Occipital lobe (tissue), 2 donors: ENCODE data around the gene FILIP1. TPM values are rescaled to one million over a fixed set of nuclear protein-coding genes. Genes with fewer than 3 reads are reported as not detected.

Experiments used
- DNase-seq: peaks from one replicate; lab custom pipeline; 2025; lab: John Stamatoyannopoulos, UW
- total RNA-seq: library from RNA; depleted of rRNA; stranded (reverse); fragments of >200 nt; gene quantifications from one replicate; pipeline ENCODE4 v1.2.3, GENCODE V29; 2014

Gene FILIP1
- total RNA-seq, 1 donor from 2014 or later, result 4.5 TPM

GRCh38 chr6:75381877-75382633 is 111.5 kb downstream of the FILIP1 start:
- DNase-seq, result no peak

DNA sequence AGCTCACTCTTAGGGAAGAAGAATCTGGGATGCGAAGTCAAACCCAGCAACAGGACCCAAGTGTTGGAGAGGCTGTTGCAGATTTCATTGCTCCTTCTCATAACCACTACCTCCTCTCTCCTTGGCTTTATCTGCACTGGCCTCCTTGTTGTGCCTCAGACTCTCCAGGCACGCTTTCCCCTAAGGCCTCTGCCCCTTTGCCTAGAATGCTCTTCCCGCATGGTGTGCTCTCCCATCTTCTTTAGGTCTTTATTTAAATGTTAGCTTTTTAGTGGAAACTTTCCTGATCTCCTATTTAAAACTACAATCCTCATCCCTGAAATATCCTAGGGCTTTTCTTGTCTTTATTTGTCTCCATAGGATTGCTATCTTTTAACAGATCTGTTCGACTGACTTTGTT is 114.1 kb downstream of the FILIP1 start:
- no peak for DNase-seq

GRCh38 chr6:75378101-75378500 is 115.5 kb downstream of the FILIP1 start:
- DNase-seq, result no peak

GRCh38 chr6:75377386-75377785 is 116.2 kb downstream of the FILIP1 start:
- no peak for DNase-seq

- DNase-seq, result no peak
Observed at GRCh38 chr6:75376347-75377024, 117.1 kb downstream of the FILIP1 start.

GRCh38 chr6:75374961-75375400 is 118.6 kb downstream of the FILIP1 start:
- no peak for DNase-seq

DNA sequence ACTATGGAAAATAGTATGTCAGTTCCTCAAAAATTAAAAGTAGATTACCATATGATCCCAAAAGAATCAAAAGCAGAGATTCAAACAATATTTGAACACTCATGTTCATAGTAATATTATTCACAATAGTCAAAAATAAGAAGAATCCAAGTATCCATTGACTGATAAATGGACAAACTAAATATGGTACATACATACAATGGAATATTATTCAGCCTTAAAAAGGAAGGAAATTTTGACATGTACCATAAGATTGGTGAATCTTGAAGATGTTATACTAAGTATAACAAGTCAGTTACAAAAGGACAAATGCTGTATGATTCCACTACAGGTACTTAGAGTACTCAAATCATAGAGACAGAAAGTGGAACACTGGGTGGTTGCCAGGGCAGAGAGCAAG is 120.7 kb downstream of the FILIP1 start:
- DNase-seq, result no peak

DNA sequence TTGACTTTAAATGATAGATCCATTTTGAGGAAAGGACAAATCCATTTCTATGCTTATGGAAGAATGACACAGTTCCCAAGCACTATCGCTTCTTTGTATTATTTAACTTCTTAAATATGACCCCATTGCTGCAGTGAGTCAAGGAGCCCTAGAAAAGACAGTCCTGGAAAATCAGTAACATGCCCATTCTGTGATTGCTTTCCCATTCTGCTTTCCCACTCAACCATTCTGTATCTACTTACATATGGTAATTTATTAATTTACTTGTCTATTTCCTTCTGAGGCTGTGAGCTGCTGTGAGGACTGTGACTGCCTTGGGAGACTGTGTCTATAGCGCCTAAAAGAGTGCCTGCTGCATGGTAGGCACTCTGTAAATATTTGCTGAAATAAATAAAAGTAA is 123.6 kb downstream of the FILIP1 start:
- no peak for DNase-seq

- DNase-seq, result no peak
Observed at GRCh38 chr6:75368864-75369402, 124.7 kb downstream of the FILIP1 start.

GRCh38 chr6:75368151-75368779 is 125.3 kb downstream of the FILIP1 start:
- no peak for DNase-seq

DNA sequence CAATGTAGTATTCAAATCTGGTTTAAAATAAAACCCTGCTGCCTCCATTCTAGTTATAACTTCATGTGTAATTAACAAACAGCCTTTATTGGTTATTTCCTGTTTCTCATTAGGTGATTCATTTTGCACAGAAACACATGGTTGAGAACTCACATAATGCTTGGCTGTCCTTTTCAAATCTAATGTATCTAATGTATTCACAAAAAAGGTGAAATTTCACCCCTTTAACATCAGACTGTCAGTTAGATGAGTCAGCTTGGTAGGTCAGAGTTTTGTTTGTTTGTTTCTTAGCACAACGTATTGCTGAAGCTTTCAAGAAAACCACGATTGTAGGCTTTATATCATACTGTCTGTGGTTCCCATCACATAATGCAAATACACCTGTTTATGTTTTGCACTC is 130.3 kb downstream of the FILIP1 start:
- no peak for DNase-seq

DNA sequence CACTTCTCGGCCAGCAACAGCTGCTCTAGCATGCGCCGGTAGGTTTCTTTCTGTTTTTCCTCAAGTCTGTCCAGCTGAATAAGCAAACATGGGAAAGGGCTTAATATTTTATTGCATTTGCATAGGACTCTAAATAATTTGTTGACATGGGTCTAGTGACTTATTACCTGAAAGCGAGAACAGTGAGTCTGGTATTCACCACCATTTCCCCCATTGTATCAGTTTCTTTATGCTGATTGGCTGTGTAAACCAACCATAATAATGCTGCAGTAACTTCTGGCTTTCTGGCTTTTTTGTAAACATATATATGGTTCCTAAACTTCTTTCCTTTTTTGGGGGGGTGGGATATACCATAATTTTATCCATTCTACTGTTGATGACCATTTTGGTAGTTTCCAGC is 140.0 kb downstream of the FILIP1 start:
- no peak for DNase-seq

GRCh38 chr6:75351570-75351969 is 142.0 kb downstream of the FILIP1 start:
- DNase-seq, result no peak

DNA sequence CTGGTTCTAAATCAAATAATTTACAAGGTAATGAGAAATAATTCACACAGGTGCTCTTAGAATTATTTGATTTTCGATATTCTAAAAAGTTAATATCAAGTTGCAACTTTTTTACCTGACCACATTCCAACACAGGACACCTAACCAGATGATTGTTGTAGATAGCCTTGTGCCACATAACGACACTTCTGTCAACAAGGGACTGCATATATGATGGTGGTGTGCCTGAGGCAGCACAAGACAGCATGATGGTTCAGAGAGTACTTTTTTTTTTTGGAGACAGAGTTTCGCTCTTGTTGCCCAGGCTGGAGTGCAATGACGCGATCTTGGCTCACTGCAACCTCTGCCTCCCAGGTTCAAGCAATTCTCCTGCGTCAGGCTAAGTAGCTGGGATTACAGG is 142.8 kb downstream of the FILIP1 start:
- no peak for DNase-seq

DNA sequence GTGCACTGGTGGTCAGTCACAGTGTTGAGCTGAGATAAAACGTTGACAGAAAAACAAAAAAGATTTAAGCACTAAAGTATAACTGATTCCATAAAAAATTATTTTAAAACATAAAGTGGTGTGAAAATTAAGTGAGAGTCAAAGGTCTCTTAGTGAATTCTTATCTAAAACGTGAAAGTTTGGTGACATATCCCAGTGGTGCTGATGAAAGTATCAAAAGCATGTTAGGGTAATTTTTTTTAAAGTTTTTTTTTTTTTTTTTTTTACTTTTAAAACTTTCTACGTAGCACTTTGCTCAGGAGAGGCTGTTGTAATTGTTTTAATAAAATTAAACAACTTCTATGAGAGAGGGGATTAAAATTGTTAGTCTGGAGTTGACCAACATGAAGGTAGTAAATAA is 143.4 kb downstream of the FILIP1 start:
- DNase-seq, result no peak

DNA sequence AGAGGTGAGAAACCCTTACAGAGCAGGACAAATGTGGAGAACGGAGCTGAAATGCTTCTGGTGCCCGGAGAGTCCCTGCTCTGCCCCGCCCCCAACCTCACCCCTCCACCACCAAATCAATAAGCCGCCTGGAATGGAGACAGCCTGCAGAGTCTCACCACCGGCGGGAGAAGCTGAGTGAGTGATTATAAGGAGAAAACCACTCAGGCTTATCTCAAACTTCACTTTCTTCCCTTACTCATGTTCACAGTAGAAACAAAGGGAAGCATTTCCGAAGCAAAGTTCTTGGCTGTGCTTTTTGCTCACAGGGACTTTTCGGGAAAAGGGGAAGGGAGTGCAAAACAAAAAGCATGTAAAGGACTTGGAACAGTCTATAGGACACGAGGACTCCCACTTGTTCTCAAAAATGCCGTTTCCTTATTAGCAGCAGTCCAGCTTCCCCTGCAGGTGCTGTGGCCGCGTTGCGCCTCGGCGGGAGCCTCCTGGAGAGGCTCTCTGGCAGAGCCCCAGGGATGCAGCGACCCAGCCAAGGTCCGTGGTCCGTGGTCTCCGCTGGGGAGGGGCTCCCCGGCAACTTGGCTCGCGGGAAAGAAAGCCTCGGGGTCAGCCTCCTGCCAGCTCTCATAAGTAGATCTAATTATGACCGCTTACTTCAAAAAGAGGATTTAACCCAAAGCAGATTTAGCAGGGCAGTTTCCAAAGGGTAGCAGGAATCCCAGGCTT is 144.2 kb downstream of the FILIP1 start:
- no peak for DNase-seq

DNA sequence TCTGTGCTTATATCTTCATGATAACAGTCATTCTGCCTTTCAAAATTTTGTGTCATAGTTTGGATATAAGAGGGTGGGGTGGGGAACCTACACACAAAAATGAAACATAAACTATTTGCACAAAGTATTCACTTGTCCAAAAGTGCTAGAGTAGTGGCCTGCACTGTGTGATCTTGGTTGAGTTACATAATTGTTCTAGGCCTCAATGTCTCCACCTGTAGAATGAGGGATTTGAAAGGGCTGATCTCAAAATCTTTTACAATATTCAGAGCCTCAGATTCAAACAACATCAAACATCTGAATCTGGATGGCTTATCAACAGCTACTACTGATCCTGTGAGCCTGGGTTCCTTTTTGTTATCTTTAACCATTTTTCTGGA is 144.7 kb downstream of the FILIP1 start:
- no peak for DNase-seq

GRCh38 chr6:75347898-75348610 is 145.5 kb downstream of the FILIP1 start:
- no peak for DNase-seq

DNA sequence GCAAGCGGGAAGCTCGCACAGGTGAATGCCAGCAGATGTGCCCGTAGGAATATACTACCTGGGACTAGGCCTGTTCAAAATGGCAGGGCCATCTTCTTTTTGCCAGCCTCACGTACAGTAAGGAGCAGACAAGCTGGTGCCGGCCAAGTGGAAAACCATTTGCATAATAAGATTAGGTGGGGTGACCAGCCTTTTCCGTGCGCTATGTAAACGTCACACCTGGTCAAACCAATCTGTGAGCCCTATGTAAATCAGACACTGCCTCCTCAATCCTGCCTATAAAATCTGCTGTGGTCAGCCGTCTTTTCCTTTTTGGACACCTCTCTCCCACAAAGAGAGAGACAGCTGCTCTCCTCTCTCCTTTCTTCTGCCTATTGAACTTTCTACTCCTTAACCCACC is 148.2 kb downstream of the FILIP1 start:
- DNase-seq, result no peak

DNA sequence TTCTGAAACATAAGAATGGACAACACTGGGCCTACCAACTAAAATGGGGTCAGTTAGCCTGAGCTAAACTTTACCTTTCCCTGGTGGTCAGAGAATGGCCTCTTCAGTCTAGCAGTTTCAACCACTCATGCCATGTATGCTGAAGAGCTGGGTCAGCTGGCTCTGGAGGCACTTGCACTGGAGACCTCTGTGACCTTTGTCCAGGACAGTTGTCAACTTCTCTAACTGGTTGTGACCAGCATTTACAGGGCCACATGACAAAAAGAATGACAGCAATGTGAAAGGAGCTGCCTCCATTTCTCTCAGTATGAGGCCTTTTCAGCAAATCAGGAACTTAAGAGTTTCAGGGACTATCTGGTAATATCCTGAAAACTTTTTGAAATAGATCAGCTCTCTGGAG is 149.1 kb downstream of the FILIP1 start:
- DNase-seq, result no peak

DNA sequence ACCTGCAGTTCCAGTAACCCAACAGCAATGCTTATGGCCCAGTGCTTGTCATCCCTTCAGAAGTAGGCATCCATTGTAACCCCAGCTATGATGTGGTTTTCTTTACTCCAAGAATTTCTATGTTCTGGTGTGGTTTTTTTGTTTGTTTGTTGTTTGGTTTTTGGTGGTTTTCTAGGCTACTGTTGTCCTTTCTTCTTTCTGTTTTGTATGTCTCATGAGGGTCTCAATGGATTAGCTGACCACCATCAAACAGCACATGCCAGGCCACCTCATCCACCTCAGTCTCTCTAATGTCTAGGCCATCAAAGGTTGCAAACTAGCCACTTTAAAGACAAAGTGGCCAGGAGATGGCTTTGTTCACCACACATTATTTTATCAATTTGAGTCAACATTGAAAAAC is 149.6 kb downstream of the FILIP1 start:
- no peak for DNase-seq
